ENCODE data around the gene CCDC190. TPM values are rescaled to one million over a fixed set of nuclear protein-coding genes. Genes with fewer than 3 reads are reported as not detected.

The CCDC190 gene
- total and polyA plus RNA-seq, 2 of the 4 experiments (the other 2 are of a cell fraction) = 0.10 to 0.36 TPM

DNA sequence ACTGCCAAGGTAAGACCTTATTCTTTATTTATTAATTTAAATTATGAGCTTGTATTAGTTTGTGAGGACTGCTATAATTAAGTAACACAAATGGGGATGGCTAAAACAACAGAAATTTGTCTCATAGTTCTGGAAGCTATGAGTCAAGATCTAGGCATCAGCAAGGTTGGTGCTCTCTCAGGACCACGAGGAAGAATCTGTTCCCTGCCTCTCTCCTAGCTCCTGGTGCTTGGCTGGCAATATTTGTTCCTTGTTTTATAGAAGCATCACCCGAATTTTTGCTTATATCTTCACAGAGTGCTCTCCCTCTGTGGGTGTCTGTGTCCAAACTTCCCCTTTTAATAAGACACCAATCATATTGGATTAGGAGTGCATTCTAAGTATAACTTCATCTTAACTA lies 41.4 kb upstream of the CCDC190 start:
- CTCF ChIA-PET = interaction anchor here (1.7 to 2.6 kb wide), 2 partner anchors 24 to 167 kb away, joined by 6 to 8 read pairs; partner anchors contain the start of gene RGS4
- no peak for TF ChIP-seq FOS (IDR thresholded peaks at IDR 0.05; ENCODE audit: low read depth, low read length)
- TF ChIP-seq, protein P1, sequence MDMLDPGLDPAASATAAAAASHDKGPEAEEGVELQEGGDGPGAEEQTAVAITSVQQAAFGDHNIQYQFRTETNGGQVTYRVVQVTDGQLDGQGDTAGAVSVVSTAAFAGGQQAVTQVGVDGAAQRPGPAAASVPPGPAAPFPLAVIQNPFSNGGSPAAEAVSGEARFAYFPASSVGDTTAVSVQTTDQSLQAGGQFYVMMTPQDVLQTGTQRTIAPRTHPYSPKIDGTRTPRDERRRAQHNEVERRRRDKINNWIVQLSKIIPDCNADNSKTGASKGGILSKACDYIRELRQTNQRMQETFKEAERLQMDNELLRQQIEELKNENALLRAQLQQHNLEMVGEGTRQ (IDR thresholded peaks at IDR 0.05; ENCODE audit: low read depth, low read length) = no peak
- Histone ChIP-seq H4K91ac (ENCODE audit: insufficient read depth, low read depth, low read length) (no peak overlapping the region), H3K79me1 (ENCODE audit: low read depth in 1 of 2, low read length in 2 of 2) (no peaks in the 10 kb centered on the region), H3K9me3 (ENCODE audit: control insufficient read depth, insufficient read depth, low read length) (no peaks in the 10 kb centered on the region), H3K9ac (ENCODE audit: low read depth, low read length) (no peak overlapping the region), H2AFZ (replicated peaks; ENCODE audit: low read length, poor library complexity) (no peak overlapping the region), H3K4me1 (ENCODE audit: control insufficient read depth, insufficient read depth, low read length) (peaks cover 16% of the 10 kb centered on the region), H3K14ac (replicated peaks; ENCODE audit: low read depth, low read length) (no peak overlapping the region), H2BK15ac (ENCODE audit: low read depth, low read length) (0 out of 3 replicates have a peak overlapping the region, but pooled peaks have one; percentile 11), H3K4ac (ENCODE audit: low read depth, low read length) (peak overlapping the region; percentile 2; the same call in 1 of the 2 replicates), H3K4me2 (ENCODE audit: low read depth, low read length) (no peak overlapping the region), H2AK5ac (ENCODE audit: low read depth, low read length) (no peak overlapping the region), H2AK9ac (replicated peaks; ENCODE audit: low read depth, low read length, poor library complexity) (no peak overlapping the region), H4K8ac (ENCODE audit: low read depth in 2 of 2, low read length in 2 of 2) (no peak overlapping the region), H3K27ac (ENCODE audit: insufficient read depth, low read length) (no peak overlapping the region), H3K27me3 (ENCODE audit: control insufficient read depth, insufficient read depth, low read length) (no peaks in the 10 kb centered on the region), H2BK20ac (ENCODE audit: low read depth, low read length) (peak overlapping the region; percentile 24; the same call in 1 of the 2 replicates), H3K56ac (ENCODE audit: extremely low read depth, insufficient read depth, low read length) (no peak overlapping the region), H4K5ac (ENCODE audit: low read depth, low read length) (no peak overlapping the region), H3K9me1 (ENCODE audit: insufficient read depth, low read length) (peaks cover 11% of the 10 kb centered on the region), H3K4me3 (ENCODE audit: insufficient read depth, low read depth, low read length) (no peak overlapping the region), H3K18ac (ENCODE audit: low read depth, low read length) (no peak overlapping the region), H3K23ac (ENCODE audit: low read depth, low read length) (no peak overlapping the region), H3K36me3 (ENCODE audit: control insufficient read depth, insufficient read depth, low read length) (no peaks in the 10 kb centered on the region), H2BK5ac (ENCODE audit: low read depth, low read length, poor library complexity, severe bottlenecking) (no peak overlapping the region), H2BK120ac (ENCODE audit: low read depth, low read length) (no peak overlapping the region), H4K20me1 (ENCODE audit: insufficient read depth, low read length) (no peaks in the 10 kb centered on the region)
- dilution Hi-C loops (cut with HindIII; ENCODE audit: low sequenced_read_pairs, unreplicated experiment) = no loop called here
- DNase-seq (peak; percentile 67), ATAC-seq (ENCODE audit: low read depth) (peak; percentile 44)
- intact Hi-C loops (cut with micrococcal nuclease) = no loop called here
- POLR2A ChIA-PET (ENCODE audit: unreplicated experiment) = no interaction called here
- no CpG with 5 or more reads among the region's 2 CpGs for WGBS, 2 experiments (ENCODE audit: extremely low coverage in 2 of 2, insufficient read length in 1 of 2)
- in situ Hi-C loops (cut with MboI; ENCODE audit: low sequenced_read_pairs) = no loop called here
- BruUV-seq (replicated peaks) = no TSS peak

Measured in IMR-90 (cell line).